NCI-H748 (cell line): ENCODE measurements around the gene DENND1B.

Experiments used
- DNase-seq: peaks from one replicate; lab custom pipeline; 2025; ENCODE audit not compliant: unreplicated experiment; lab: John Stamatoyannopoulos, UW

The DENND1B gene

GRCh38 chr1:197471248-197471985 lies 303.9 kb downstream of the DENND1B start:
- no peak for DNase-seq

DNA sequence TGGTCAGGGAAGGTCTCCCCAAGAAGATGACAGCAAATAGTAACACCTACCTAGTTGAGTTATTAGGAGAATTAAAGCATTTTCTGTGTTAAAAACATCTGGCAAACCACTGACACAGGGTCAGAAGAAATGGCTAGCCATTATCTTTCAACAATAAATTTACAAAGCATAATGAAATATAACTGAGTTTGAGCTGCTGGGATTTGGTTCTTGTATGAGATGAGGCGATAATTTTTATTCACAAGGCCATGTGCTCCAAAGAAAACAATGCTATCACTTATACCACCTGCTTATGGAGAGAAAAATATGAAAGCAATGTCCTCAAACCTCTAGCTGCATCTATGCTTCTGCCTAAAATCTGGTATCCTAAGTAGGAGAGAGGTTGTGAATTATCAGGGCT lies 304.9 kb downstream of the DENND1B start:
- no peak for DNase-seq

- DNase-seq, result no peak
Measured at GRCh38 chr1:197469620-197470210, 305.6 kb downstream of the DENND1B start.

DNA sequence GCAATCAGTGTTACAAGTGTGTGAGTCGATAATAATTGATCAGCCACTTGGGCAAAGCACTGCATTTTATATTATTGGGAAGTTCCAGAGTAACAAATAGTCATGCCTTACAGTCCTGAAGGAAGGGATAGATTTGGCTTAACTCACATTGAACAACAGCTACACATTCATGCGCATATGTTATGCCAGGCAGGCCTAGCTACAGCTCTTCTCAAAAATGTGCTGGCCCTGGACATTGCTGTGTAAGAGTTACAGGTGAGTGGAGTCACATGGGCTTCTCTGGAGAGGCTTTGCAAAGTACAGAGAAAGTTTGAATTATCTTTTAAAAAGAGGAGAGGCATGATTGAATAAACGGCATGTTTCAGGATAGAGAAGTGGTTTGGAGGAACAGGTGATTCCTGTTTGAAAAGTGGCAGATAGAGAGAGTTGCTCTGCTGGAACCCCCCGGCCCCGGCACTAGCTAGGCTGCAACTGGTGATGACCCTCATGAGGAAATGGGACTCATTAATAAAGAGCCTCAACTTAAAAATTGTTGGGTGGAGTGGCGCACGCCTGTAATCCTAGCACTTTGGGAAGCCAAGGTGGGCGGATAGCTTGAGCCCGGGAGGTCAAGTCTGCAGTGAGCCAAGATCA lies 306.6 kb downstream of the DENND1B start:
- DNase-seq, result no peak

- DNase-seq, result no peak
Measured at GRCh38 chr1:197467881-197468280, 307.4 kb downstream of the DENND1B start.

GRCh38 chr1:197466813-197467212 lies 308.5 kb downstream of the DENND1B start:
- DNase-seq, result no peak

DNA sequence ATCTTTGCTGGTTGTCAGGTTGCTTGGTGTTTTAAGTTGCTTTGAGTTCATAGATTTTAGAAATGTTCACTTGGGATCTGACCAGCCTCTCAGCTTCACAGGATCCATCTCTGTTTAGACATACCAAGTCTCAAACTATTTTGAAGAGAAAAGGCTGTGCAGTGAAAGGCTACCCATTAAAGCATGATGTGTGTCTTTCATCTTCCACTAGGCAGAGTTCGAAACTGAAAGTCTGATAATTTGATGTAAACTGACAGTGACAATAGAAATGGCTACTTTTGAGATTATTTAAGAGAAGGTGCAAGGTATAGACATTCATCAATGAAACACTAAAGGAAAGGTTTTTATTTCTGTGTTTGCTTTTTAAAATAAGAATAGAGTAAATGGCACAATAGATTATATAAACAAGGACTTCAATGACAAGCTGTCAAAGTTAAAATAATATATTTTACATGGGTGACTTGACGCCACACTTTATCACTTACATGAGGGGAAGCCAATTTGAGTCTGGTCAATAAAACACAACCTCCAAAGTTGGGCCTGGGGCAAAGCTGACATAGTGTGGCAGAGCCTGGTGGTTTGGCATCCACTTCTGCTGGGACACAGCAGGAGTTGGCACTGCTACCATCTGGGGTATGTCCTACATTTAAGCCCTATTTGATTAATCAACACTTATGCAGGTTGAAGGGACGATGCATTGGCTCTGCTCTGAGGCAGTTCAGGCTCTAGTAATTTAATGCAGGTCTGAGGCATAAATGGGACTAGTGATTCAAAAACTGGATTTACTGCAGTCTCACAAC lies 309.6 kb downstream of the DENND1B start:
- peak; percentile 1 for DNase-seq

DNA sequence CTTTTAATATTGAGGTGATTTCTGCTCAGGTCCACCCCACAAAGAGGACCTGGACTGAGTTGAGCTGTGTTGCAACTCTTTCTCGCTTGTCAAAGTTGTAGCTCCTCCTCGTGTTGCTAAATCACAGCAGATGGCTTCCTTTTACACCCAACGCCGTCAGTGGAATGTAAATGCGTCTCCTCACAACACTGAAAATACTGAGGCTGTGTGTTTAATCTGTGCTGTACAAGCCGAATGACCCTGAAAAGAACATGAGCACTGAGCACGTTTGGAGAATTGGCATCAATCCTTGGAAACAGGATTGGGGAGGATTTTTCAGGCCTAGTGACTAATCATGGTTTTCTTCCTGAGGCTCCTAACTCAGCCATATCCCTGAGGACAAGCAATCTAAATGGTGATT lies 311.2 kb downstream of the DENND1B start:
- peak; percentile 19 for DNase-seq

DNA sequence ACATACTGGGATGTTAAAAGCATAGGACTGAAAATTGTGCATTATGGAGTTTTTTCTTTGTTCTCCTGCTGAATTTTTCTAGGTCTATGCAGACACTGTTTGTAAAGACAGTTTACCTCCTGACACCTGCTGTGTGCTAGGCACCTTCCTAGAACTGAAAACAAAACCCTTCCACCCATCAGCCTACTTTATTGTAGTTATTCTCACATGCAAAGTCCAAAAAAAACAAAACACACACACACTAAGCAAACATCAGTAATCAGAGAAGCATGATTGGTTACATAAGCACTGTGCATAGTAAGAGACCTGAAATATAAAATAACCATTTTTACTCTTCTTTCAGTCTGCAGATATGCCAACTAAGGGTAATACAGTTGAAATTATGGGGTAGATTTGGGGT lies 312.1 kb downstream of the DENND1B start:
- DNase-seq, result peak; percentile 76

DNA sequence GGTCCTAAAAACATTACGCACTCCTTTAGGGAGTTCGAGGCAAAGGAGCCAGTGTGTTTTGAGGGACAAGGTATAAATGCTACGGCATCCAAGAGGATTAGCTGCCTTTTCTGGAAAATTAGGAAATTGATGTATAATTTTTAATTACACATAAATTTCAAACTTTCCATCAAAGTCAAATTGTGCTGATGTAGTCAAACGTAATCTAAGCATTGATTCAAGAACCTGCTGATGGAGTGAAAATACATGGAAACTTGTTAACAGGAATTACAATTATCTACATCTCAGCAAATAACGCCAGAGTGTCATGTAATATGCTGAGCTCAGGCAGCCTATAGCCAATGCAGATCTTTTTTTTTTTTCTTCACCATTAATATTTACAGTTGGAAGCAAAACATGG lies 312.7 kb downstream of the DENND1B start:
- no peak for DNase-seq
